Prostate gland (tissue), 2 donors: Measurements from ENCODE around the gene ZBTB25. TPM values are rescaled to one million over a fixed set of nuclear protein-coding genes. Genes with fewer than 3 reads are reported as not detected.

Experiments
- DNase-seq: peaks from one replicate; pipeline ENCODE4 v3.0.0-alpha.2; 2019; ENCODE audit warnings: low spot score
- H3K27ac ChIP-seq, 2 donors: fragments of 200-600 bp; sonication (generic); 2 replicates each; pipeline ENCODE4 v1.5.1; 2017 to 2019
- H3K27me3 ChIP-seq: fragments of 200-600 bp; sonication (generic); replicated peaks from 2 replicates; pipeline ENCODE4 v1.5.1; 2019; ENCODE audit not compliant: insufficient read depth
- H3K36me3 ChIP-seq, 2 donors: fragments of 200-600 bp; sonication (generic); 1 replicate in 1 of 2; 2 replicates in 1 of 2; pipeline versions ENCODE4 v1.5.1 to v1.8.1; 2017 to 2019
- H3K4me1 ChIP-seq: fragments of 200-600 bp; sonication (generic); replicated peaks from 2 replicates; pipeline ENCODE4 v1.5.1; 2019
- H3K4me3 ChIP-seq, 2 donors: fragments of 200-600 bp; sonication (generic); 2 replicates each; pipeline ENCODE4 v1.5.1; 2017 to 2019
- H3K9me3 ChIP-seq: fragments of 200-600 bp; sonication (generic); 2 replicates; pipeline ENCODE4 v1.5.1; 2017
- POLR2A ChIP-seq: fragments of 450-650 bp; IDR thresholded peaks from one replicate; pipeline ENCODE4 v1.6.1; 2016; ENCODE audit warnings: antibody characterized with exemption, mild to moderate bottlenecking
- POLR2AphosphoS5 ChIP-seq: sonication (generic); formaldehyde crosslinking; IDR thresholded peaks from one replicate; pipeline ENCODE4 v1.6.1; 2017; ENCODE audit warnings: antibody characterized with exemption
- WGBS: methylation state at CpG from one replicate; pipeline ENCODE4 v1.1.5; 2018; 5-methylcytosine and 5-hydroxymethylcytosine counted together
- intact Hi-C: fragments of 100-400 bp; cut with DNase I; formaldehyde crosslinking; loops from one replicate; pipeline ENCODE4 v1.14.2; 2022
- total RNA-seq, 2 donors: library from RNA; depleted of rRNA; stranded (reverse); fragments of >200 nt; gene quantifications; one replicate each; pipeline ENCODE4 v1.1.0, GENCODE V29; 2016
- TF ChIP-seq, protein P1 (sequence below), 4 experiments: fragments of 200-600 bp in 2 of 4; fragments of 450-650 bp in 2 of 4; sonication (generic) in 2 of 4; IDR thresholded peaks; 1 replicate in 3 of 4; 2 replicates in 1 of 4; pipeline ENCODE4 v1.5.1; 2016 to 2019; ENCODE audit warnings: antibody characterized with exemption in 4 of 4, mild to moderate bottlenecking in 2 of 4, moderate library complexity in 2 of 4

The ZBTB25 gene
- total RNA-seq, 2 donors from 2014 or later: 10.2 to 20.2 TPM

DNA sequence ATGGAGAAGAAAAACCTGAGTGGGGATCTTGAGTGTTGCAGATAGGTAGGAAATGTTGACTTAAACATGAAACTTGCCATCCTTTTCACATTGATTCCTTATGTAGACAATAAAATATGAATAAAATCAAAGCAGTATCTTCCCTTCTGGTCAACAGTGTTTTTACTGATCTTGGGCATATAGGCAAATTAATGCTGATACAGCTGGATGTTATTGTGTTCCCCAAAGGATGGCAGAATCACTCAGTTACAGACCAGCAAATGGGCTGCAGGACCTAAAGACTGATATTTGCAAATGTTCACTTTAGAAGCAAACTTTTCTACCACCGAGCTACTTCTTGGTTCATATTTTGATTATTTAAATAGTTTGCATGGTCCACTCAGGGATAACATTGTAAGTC lies 81.6 kb downstream of the ZBTB25 start:
- H3K4me3 ChIP-seq: no peak overlapping the region
- no peak for DNase-seq
- no peaks in the 10 kb centered on the region for H3K9me3 ChIP-seq
- no peaks in the 10 kb centered on the region for H3K27me3 ChIP-seq
- H3K36me3 ChIP-seq: peaks cover 0 to 2% of the 10 kb centered on the region in 2 donors
- intact Hi-C loops: no loop called here
- no peak overlapping the region for H3K27ac ChIP-seq
- WGBS: 93% methylated on average over 1 of the region's 1 CpG
- no peaks in the 10 kb centered on the region for H3K4me1 ChIP-seq
- TF ChIP-seq, protein P1, sequence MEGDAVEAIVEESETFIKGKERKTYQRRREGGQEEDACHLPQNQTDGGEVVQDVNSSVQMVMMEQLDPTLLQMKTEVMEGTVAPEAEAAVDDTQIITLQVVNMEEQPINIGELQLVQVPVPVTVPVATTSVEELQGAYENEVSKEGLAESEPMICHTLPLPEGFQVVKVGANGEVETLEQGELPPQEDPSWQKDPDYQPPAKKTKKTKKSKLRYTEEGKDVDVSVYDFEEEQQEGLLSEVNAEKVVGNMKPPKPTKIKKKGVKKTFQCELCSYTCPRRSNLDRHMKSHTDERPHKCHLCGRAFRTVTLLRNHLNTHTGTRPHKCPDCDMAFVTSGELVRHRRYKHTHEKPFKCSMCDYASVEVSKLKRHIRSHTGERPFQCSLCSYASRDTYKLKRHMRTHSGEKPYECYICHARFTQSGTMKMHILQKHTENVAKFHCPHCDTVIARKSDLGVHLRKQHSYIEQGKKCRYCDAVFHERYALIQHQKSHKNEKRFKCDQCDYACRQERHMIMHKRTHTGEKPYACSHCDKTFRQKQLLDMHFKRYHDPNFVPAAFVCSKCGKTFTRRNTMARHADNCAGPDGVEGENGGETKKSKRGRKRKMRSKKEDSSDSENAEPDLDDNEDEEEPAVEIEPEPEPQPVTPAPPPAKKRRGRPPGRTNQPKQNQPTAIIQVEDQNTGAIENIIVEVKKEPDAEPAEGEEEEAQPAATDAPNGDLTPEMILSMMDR (IDR thresholded peaks at IDR 0.05): no peak
- no peak for TF ChIP-seq POLR2AphosphoS5
- no peak for TF ChIP-seq POLR2A

DNA sequence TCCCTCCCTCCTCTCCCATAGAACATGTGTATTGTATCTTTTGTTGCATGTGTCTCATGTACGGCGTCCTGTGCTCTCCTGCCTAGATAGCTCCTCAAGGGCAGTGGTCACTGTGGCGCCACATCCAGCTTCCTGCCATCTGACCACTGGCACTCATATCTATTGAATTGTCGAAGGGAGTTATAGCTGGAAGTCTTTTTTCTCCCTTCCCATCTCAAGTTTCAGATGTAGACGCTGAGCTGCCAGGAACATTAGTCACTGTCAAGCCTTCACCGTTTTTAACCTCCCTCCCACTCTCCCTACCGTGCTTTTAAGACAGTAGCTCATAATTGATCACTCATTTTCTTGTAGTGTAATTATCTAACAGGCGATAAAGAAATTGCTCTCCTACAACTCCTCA lies 82.5 kb downstream of the ZBTB25 start:
- Histone ChIP-seq H3K27me3 (no peaks in the 10 kb centered on the region), H3K4me3 (no peak overlapping the region), H3K9me3 (no peaks in the 10 kb centered on the region), H3K36me3 (peaks cover 0 to 2% of the 10 kb centered on the region in 2 donors), H3K4me1 (no peaks in the 10 kb centered on the region), H3K27ac (no peak overlapping the region)
- TF ChIP-seq POLR2AphosphoS5 (no peak), POLR2A (no peak)
- TF ChIP-seq, protein P1 (IDR thresholded peaks at IDR 0.05): no peak
- intact Hi-C loops: no loop called here
- DNase-seq: no peak
- 48% methylated on average over 8 of the region's 8 CpGs for WGBS

DNA sequence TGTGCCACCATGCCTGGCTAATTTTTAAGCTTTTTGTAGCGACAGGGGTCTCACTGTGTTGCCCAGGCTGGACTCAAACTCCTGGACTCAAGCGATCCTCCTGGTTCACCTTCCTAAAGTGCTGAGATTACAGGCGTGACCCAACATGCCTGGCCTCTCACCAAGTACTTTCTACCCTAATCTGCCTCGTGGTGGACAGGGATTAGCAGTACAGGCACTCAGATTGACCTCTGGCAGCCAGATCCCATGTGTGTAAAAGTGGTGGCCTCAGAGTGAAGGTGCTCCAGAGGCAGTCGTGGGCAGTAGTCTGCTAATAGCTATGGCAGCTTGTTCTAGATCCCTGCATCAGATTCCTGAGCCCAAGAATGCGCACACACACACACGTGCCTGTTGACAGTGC lies 84.6 kb downstream of the ZBTB25 start:
- intact Hi-C loops: no loop called here
- Histone ChIP-seq H3K36me3 (no peaks in the 10 kb centered on the region), H3K9me3 (no peaks in the 10 kb centered on the region), H3K27ac (no peak overlapping the region), H3K27me3 (no peaks in the 10 kb centered on the region), H3K4me1 (no peaks in the 10 kb centered on the region), H3K4me3 (no peak overlapping the region)
- TF ChIP-seq POLR2A (no peak), POLR2AphosphoS5 (no peak)
- TF ChIP-seq, protein P1 (IDR thresholded peaks at IDR 0.05): no peak
- DNase-seq: no peak
- 83% methylated on average over 7 of the region's 7 CpGs for WGBS

DNA sequence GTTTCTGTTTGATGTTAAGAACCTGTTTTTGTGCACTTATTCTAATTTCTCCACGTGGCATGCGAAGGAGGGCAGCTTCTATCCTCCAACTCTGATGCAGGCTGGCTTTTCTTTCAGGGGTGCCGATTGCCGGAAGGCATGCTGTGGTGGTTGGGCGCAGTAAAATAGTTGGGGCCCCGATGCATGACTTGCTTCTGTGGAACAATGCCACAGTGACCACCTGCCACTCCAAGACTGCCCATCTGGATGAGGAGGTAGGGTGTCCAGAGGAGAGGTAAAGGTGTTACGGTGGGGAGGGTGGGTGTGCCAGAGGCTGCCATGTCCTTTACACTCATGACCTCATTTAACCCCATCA lies 85.9 kb downstream of the ZBTB25 start:
- H3K9me3 ChIP-seq: no peaks in the 10 kb centered on the region
- no peak overlapping the region for H3K4me3 ChIP-seq
- H3K27ac ChIP-seq: no peak overlapping the region
- 88% methylated on average over 7 of the region's 7 CpGs for WGBS
- H3K4me1 ChIP-seq: no peaks in the 10 kb centered on the region
- TF ChIP-seq, protein P1 (IDR thresholded peaks at IDR 0.05): no peak
- no peak for TF ChIP-seq POLR2A
- no peak for TF ChIP-seq POLR2AphosphoS5
- H3K27me3 ChIP-seq: no peaks in the 10 kb centered on the region
- intact Hi-C loops: no loop called here
- H3K36me3 ChIP-seq: no peaks in the 10 kb centered on the region
- DNase-seq: no peak

DNA sequence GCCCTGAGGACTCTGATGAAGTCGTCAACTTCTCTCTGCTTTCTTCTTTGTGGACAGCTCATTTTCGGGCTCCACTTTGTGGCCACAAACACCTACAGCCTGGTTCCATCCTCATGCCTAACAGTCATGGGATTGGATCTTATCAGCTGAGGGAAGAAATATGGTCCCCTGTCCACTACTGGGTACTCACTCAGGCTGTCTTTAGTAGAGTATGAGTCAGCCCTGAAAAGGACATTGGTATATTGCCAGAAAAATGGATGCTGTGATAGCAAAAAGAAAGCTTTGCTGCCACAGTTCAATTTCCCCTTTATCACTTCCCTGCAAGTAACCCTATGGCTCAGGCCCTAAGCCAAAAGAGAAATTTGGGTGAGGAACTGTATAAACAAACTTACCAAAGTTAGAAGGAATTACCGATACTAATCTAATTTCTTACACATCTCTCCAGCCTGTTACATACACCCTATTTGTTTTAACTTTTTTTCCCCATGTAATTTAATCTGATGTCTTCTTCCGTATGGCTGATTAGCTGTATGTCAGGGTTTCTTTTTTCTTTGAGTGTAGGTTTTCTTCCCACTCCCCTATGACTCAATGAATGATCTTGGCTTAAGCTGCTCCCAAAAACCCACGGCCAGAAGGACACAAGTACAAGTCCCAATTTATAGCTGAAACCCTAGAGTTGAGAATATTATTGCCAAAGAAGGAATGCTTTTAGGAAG lies 86.4 kb downstream of the ZBTB25 start:
- Histone ChIP-seq H3K4me1 (no peaks in the 10 kb centered on the region), H3K36me3 (no peaks in the 10 kb centered on the region), H3K4me3 (no peak overlapping the region), H3K27ac (no peak overlapping the region), H3K27me3 (no peaks in the 10 kb centered on the region), H3K9me3 (no peaks in the 10 kb centered on the region)
- TF ChIP-seq POLR2AphosphoS5 (no peak), POLR2A (no peak)
- TF ChIP-seq, protein P1 (IDR thresholded peaks at IDR 0.05): no peak
- intact Hi-C loops: no loop called here
- 91% methylated on average over 5 of the region's 5 CpGs for WGBS
- DNase-seq: no peak
